ENCODE results near the gene ADAMTSL1. TPM values are rescaled to one million over a fixed set of nuclear protein-coding genes. Genes with fewer than 3 reads are reported as not detected.

The ADAMTSL1 gene
- total RNA-seq, 1 experiment from 2014 or later: not detected

- Histone ChIP-seq H4K20me1 (ENCODE audit: insufficient read depth) (no peaks in the 10 kb centered on the region), H3K36me3 (ENCODE audit: control insufficient read depth in 1 of 2, insufficient read depth in 2 of 2, low read length in 2 of 2) (no peaks in the 10 kb centered on the region), H3K4me3 (replicated peaks in 1 of 2; ENCODE audit: low read depth in 1 of 2, low read length in 2 of 2) (no peak overlapping the region), H3K9me3 (ENCODE audit: control insufficient read depth in 1 of 2, insufficient read depth in 1 of 2, low read depth in 1 of 2, low read length in 2 of 2) (no peaks in the 10 kb centered on the region), H3K4me2 (ENCODE audit: low read length) (no peak overlapping the region), H3K79me2 (ENCODE audit: insufficient read depth, low read length) (no peaks in the 10 kb centered on the region), H3K9ac (ENCODE audit: low read length) (no peak overlapping the region), H3K9me2 (ENCODE audit: insufficient read depth) (no peaks in the 10 kb centered on the region), H2AFZ (ENCODE audit: low read depth, low read length, poor library complexity, severe bottlenecking) (no peak overlapping the region), H3K27ac (ENCODE audit: low read depth, low read length) (no peak overlapping the region), H3K4me1 (ENCODE audit: control insufficient read depth in 1 of 2, insufficient read depth in 2 of 2, low read length in 2 of 2) (no peaks in the 10 kb centered on the region), H3K27me3 (ENCODE audit: insufficient read depth, low read length) (peaks cover 8% of the 10 kb centered on the region; the same call in 1 of the 2 replicates)
- intact Hi-C loops (cut with micrococcal nuclease): no loop called here
- RAD21 ChIA-PET (ENCODE audit: low non-redundant PET in 1 of 2, low total read pairs in 2 of 2, uncharacterized antibody in 2 of 2, unreplicated experiment in 2 of 2): no interaction called here
- no TSS peak for BruUV-seq (replicated peaks)
- POLR2A ChIA-PET: no interaction called here
- ATAC-seq (no peak), DNase-seq (ENCODE audit: low read depth, low spot score) (no peak)
- TF ChIP-seq ZBTB33 (IDR thresholded peaks at IDR 0.05; ENCODE audit: extremely low read depth, insufficient replicate concordance, low read length): no peak
- TF ChIP-seq FOSL1 (IDR thresholded peaks at IDR 0.05; ENCODE audit: low read depth): no peak
- TF ChIP-seq SRF (IDR thresholded peaks at IDR 0.05; ENCODE audit: low read depth): no peak
- no peak for TF ChIP-seq RAD21 (IDR thresholded peaks at IDR 0.05; ENCODE audit: low read depth)
- TF ChIP-seq TCF7L2 (IDR thresholded peaks at IDR 0.05; ENCODE audit: borderline replicate concordance, extremely low read depth, insufficient read depth, insufficient read length): no peak
- TF ChIP-seq POLR2A (IDR thresholded peaks at IDR 0.05; ENCODE audit: borderline replicate concordance, extremely low read depth, insufficient read depth, insufficient read length): no peak
- TF ChIP-seq EZH2 (IDR thresholded peaks at IDR 0.05): no peak
- TF ChIP-seq, protein P1, sequence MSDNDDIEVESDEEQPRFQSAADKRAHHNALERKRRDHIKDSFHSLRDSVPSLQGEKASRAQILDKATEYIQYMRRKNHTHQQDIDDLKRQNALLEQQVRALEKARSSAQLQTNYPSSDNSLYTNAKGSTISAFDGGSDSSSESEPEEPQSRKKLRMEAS (IDR thresholded peaks at IDR 0.05): no peak
- TF ChIP-seq, protein P2, sequence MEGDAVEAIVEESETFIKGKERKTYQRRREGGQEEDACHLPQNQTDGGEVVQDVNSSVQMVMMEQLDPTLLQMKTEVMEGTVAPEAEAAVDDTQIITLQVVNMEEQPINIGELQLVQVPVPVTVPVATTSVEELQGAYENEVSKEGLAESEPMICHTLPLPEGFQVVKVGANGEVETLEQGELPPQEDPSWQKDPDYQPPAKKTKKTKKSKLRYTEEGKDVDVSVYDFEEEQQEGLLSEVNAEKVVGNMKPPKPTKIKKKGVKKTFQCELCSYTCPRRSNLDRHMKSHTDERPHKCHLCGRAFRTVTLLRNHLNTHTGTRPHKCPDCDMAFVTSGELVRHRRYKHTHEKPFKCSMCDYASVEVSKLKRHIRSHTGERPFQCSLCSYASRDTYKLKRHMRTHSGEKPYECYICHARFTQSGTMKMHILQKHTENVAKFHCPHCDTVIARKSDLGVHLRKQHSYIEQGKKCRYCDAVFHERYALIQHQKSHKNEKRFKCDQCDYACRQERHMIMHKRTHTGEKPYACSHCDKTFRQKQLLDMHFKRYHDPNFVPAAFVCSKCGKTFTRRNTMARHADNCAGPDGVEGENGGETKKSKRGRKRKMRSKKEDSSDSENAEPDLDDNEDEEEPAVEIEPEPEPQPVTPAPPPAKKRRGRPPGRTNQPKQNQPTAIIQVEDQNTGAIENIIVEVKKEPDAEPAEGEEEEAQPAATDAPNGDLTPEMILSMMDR (IDR thresholded peaks at IDR 0.05 in 2 of 3, conservative IDR thresholded peaks at IDR 0.05 in 1 of 3; ENCODE audit: borderline replicate concordance in 1 of 3, insufficient read depth in 1 of 3, low read depth in 2 of 3, low read length in 2 of 3): no peak
- TF ChIP-seq SP1 (IDR thresholded peaks at IDR 0.05; ENCODE audit: low read depth): no peak
- TF ChIP-seq EZH2phosphoT487 (IDR thresholded peaks at IDR 0.05; ENCODE audit: borderline replicate concordance): no peak
- TF ChIP-seq, protein P3, sequence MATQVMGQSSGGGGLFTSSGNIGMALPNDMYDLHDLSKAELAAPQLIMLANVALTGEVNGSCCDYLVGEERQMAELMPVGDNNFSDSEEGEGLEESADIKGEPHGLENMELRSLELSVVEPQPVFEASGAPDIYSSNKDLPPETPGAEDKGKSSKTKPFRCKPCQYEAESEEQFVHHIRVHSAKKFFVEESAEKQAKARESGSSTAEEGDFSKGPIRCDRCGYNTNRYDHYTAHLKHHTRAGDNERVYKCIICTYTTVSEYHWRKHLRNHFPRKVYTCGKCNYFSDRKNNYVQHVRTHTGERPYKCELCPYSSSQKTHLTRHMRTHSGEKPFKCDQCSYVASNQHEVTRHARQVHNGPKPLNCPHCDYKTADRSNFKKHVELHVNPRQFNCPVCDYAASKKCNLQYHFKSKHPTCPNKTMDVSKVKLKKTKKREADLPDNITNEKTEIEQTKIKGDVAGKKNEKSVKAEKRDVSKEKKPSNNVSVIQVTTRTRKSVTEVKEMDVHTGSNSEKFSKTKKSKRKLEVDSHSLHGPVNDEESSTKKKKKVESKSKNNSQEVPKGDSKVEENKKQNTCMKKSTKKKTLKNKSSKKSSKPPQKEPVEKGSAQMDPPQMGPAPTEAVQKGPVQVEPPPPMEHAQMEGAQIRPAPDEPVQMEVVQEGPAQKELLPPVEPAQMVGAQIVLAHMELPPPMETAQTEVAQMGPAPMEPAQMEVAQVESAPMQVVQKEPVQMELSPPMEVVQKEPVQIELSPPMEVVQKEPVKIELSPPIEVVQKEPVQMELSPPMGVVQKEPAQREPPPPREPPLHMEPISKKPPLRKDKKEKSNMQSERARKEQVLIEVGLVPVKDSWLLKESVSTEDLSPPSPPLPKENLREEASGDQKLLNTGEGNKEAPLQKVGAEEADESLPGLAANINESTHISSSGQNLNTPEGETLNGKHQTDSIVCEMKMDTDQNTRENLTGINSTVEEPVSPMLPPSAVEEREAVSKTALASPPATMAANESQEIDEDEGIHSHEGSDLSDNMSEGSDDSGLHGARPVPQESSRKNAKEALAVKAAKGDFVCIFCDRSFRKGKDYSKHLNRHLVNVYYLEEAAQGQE (IDR thresholded peaks at IDR 0.05; ENCODE audit: low read depth): no peak
- TF ChIP-seq CBX3 (IDR thresholded peaks at IDR 0.05; ENCODE audit: low read depth): no peak
- TF ChIP-seq, protein P4, sequence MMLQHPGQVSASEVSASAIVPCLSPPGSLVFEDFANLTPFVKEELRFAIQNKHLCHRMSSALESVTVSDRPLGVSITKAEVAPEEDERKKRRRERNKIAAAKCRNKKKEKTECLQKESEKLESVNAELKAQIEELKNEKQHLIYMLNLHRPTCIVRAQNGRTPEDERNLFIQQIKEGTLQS (IDR thresholded peaks at IDR 0.05): no peak
- TF ChIP-seq SIN3A (IDR thresholded peaks at IDR 0.05; ENCODE audit: low read depth): no peak
- TF ChIP-seq CEBPB (IDR thresholded peaks at IDR 0.05; ENCODE audit: low read depth): no peak
- TF ChIP-seq YY1 (IDR thresholded peaks at IDR 0.05; ENCODE audit: extremely low read depth, insufficient replicate concordance, low read depth, low read length): no peak
- TF ChIP-seq ELF1 (IDR thresholded peaks at IDR 0.05; ENCODE audit: borderline replicate concordance, low read depth): no peak
- TF ChIP-seq ZNF274 (IDR thresholded peaks at IDR 0.05; ENCODE audit: low read depth, low read length): no peak
- CTCF ChIA-PET: no interaction called here
Observed at GRCh38 chr9:18863791-18864190, 389.8 kb downstream of the ADAMTSL1 start.
